Measurements from ENCODE around the gene IL27RA.

GRCh38 chr19:14081797-14082674 lies 50.5 kb downstream of the IL27RA start:
- no peak for TF ChIP-seq CTCF (IDR thresholded peaks at IDR 0.05)
- TF ChIP-seq POLR2A (IDR thresholded peaks at IDR 0.05), result no peak

All from uterus (tissue), 2 donors.